Spleen (tissue), 7 donors: Measurements from ENCODE around the gene CHIC2.

Source experiments
- POLR2AphosphoS5 ChIP-seq, 3 donors: sonication (generic); formaldehyde crosslinking; IDR thresholded peaks; one replicate each; pipeline ENCODE4 v1.5.1; 2017; ENCODE audit warnings: antibody characterized with exemption in 3 of 3
- TF ChIP-seq, protein P1 (sequence below), 11 experiments: fragments of 200-600 bp in 7 of 11; fragments of 450-650 bp in 4 of 11; sonication (generic) in 4 of 11; IDR thresholded peaks in 8 of 11; conservative IDR thresholded peaks in 3 of 11; 1 replicate in 7 of 11; 2 replicates in 4 of 11; pipeline versions ENCODE4 v1.4.0 to v1.8.0; 2016 to 2021; ENCODE audit warnings: antibody characterized with exemption in 11 of 11, inconsistent platforms in 4 of 11, mild to moderate bottlenecking in 1 of 11
- donor health status: DM: no; HTN: no; CAD: no; lungs with moderate emphysema.
- donor health status: DM: no; HTN: no; CAD: no.
- donor health status: DM: no; HTN: no; CAD: no.

DNA sequence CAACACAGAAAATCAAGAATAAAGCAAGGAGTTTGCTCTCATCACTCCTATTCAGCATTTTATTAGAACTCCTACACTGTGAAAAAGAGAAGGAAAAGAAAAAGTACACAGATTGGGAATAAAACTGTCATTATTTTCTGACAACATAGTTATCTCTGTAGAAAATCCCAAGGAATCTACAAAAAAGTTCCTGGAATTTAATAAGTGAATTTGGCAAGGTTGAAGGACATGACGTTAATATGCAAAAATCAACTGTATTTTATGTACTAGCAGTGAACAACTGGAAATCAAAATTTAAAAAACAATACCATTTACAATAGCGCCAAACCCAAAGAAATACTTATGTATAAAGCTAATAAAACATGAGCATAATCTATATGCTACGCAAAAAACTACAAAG, 26.3 kb downstream of the CHIC2 start:
- TF ChIP-seq, protein P1, sequence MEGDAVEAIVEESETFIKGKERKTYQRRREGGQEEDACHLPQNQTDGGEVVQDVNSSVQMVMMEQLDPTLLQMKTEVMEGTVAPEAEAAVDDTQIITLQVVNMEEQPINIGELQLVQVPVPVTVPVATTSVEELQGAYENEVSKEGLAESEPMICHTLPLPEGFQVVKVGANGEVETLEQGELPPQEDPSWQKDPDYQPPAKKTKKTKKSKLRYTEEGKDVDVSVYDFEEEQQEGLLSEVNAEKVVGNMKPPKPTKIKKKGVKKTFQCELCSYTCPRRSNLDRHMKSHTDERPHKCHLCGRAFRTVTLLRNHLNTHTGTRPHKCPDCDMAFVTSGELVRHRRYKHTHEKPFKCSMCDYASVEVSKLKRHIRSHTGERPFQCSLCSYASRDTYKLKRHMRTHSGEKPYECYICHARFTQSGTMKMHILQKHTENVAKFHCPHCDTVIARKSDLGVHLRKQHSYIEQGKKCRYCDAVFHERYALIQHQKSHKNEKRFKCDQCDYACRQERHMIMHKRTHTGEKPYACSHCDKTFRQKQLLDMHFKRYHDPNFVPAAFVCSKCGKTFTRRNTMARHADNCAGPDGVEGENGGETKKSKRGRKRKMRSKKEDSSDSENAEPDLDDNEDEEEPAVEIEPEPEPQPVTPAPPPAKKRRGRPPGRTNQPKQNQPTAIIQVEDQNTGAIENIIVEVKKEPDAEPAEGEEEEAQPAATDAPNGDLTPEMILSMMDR (IDR thresholded peaks at IDR 0.05 in 8 of 11, conservative IDR thresholded peaks at IDR 0.05 in 3 of 11) = no peak
- no peak for TF ChIP-seq POLR2AphosphoS5 (IDR thresholded peaks at IDR 0.05)
